Measurements from ENCODE around the gene KIRREL3. TPM values are rescaled to one million over a fixed set of nuclear protein-coding genes. Genes with fewer than 3 reads are reported as not detected.

The KIRREL3 gene
- total and polyA plus RNA-seq, 5 donors: 0.74 to 1.2 (median 1.0) TPM

Small RNAs within 50 kb of the gene (microRNA-seq; reads per million reads assigned to microRNA genes)
- 0 to 1.6 reads per million in 2 donors for gene MIR3167

All from right cardiac atrium (tissue), 5 donors.